Gastroesophageal sphincter (tissue), 4 donors: ENCODE measurements around the gene SF1. TPM values are rescaled to one million over a fixed set of nuclear protein-coding genes. Genes with fewer than 3 reads are reported as not detected.
A peak's percentile ranks its signal among the peaks of the same experiment; 100 is the strongest.

Source experiments
- ATAC-seq: fragments of 150-250 bp; one replicate; pipeline ENCODE4 v1.9.1; 2016; ENCODE audit warnings: mild to moderate bottlenecking, moderate library complexity
- H3K27ac ChIP-seq, 4 donors: fragments of 200-600 bp; sonication (generic) in 3 of 4; 1 replicate in 3 of 4; 2 replicates in 1 of 4; pipeline ENCODE4 v1.5.1; 2016 to 2019
- H3K27me3 ChIP-seq: fragments of 200-600 bp; sonication (generic); one replicate; pipeline ENCODE4 v1.5.1; 2019
- H3K36me3 ChIP-seq, 2 donors: fragments of 200-600 bp; sonication (generic); one replicate each; pipeline ENCODE4 v1.5.1; 2019; ENCODE audit warnings: control low read depth in 1 of 2
- H3K4me1 ChIP-seq, 3 donors: fragments of 200-600 bp; sonication (generic); 1 replicate in 2 of 3; 2 replicates in 1 of 3; pipeline ENCODE4 v1.5.1; 2016 to 2019; ENCODE audit warnings: control low read depth in 2 of 3
- H3K4me3 ChIP-seq, 2 donors: fragments of 200-600 bp; sonication (generic); one replicate each; pipeline ENCODE4 v1.5.1; 2019; ENCODE audit warnings: mild to moderate bottlenecking in 1 of 2, moderate library complexity in 1 of 2
- H3K9me3 ChIP-seq, 3 donors: fragments of 200-600 bp; sonication (generic); one replicate each; pipeline ENCODE4 v1.5.1; 2017 to 2019; ENCODE audit warnings: control low read depth in 2 of 3
- EP300 ChIP-seq: sonication (generic); formaldehyde crosslinking; IDR thresholded peaks from one replicate; pipeline ENCODE4 v1.6.1; 2017; ENCODE audit warnings: antibody characterized with exemption, mild to moderate bottlenecking
- POLR2A ChIP-seq, 2 donors: fragments of 450-650 bp; IDR thresholded peaks; one replicate each; pipeline ENCODE4 v1.6.1; 2017; ENCODE audit warnings: antibody characterized with exemption in 2 of 2, mild to moderate bottlenecking in 2 of 2, moderate library complexity in 1 of 2
- POLR2AphosphoS5 ChIP-seq: sonication (generic); formaldehyde crosslinking; IDR thresholded peaks from one replicate; pipeline ENCODE4 v1.6.1; 2017; ENCODE audit warnings: antibody characterized with exemption
- WGBS, 2 donors: methylation state at CpG; one replicate each; pipeline ENCODE4 v1.1.5; 2018; ENCODE audit warnings: low coverage in 1 of 2; 5-methylcytosine and 5-hydroxymethylcytosine counted together
- total RNA-seq, 4 donors: library from RNA; depleted of rRNA; stranded (reverse); fragments of >200 nt; gene quantifications; one replicate each; pipeline ENCODE4 v1.1.0, GENCODE V29; 2016
- TF ChIP-seq, protein P1 (sequence below), 4 experiments: fragments of 200-600 bp in 2 of 4; fragments of 450-650 bp in 2 of 4; sonication (generic) in 1 of 4; IDR thresholded peaks; one replicate each; pipeline ENCODE4 v1.5.1; 2017 to 2019; ENCODE audit warnings: antibody characterized with exemption in 4 of 4, mild to moderate bottlenecking in 2 of 4, moderate library complexity in 2 of 4

Gene SF1
- total RNA-seq = 100 to 1,000 TPM; 187 to 314 (median 253) TPM

DNA sequence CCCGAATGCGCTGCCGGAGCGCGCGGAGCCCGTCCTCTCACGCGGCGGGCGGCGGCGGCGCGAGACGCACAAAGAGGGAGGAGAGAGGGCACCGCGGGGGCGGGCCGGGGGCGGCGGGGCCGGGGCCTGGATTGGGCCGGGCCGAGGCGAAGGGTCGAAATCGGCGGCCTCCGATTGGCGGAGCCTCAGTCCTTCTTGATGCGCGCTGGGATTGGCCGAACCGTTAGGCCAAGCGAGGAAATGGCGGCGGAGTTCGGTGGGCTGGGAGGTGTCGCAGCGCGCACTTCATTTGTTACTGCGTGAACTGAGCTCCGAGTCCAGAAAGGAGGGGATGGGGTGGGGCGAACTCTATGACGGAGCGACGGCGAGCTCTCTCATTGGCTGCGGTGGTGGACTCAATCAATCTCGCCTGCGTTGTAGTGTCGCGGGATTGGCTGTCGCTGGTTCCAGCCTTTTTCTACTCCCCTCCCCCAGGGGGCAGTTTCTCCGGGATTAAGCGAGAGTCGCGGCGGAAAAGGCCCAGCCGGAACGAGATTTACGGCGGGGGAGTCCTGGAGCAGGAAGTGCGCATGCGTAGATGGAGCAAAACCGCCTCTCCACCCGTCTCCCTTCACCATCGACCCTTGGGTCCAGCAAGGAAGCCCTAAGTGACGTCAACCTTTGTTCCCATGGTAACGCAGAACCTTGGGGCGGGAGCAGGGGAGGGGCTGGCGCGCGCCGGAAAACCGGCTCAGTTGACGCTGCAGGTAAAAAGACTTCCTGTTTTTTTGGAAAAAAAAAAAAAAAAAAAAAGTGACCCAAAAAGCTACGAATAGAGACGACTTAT lies at the start of gene SF1:
Gene SF1, minus strand, starts transcription at position 70 of the 826 bp plus-strand sequence. CDS start 150 bp downstream, outside the sequence.
- TF ChIP-seq POLR2A (IDR thresholded peaks at IDR 0.05) (peak; percentile 88), POLR2AphosphoS5 (peak; percentile 96), EP300 (no peak)
- TF ChIP-seq, protein P1, sequence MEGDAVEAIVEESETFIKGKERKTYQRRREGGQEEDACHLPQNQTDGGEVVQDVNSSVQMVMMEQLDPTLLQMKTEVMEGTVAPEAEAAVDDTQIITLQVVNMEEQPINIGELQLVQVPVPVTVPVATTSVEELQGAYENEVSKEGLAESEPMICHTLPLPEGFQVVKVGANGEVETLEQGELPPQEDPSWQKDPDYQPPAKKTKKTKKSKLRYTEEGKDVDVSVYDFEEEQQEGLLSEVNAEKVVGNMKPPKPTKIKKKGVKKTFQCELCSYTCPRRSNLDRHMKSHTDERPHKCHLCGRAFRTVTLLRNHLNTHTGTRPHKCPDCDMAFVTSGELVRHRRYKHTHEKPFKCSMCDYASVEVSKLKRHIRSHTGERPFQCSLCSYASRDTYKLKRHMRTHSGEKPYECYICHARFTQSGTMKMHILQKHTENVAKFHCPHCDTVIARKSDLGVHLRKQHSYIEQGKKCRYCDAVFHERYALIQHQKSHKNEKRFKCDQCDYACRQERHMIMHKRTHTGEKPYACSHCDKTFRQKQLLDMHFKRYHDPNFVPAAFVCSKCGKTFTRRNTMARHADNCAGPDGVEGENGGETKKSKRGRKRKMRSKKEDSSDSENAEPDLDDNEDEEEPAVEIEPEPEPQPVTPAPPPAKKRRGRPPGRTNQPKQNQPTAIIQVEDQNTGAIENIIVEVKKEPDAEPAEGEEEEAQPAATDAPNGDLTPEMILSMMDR (IDR thresholded peaks at IDR 0.05) = peak in 2 of 4 experiments; percentile 3 to 29
- Histone ChIP-seq H3K4me3 (peak within 1 kb of the TSS; percentile 77 to 87), H3K36me3 (peaks cover 1 to 35% of the 10 kb centered on the region in 2 donors), H3K9me3 (no peaks in the 10 kb centered on the region), H3K27ac (peak within 1 kb of the TSS; percentile 97 to 100 (median 100)), H3K27me3 (no peaks in the 10 kb centered on the region), H3K4me1 (peaks cover 19 to 44% (median 25%) of the 10 kb centered on the region in 3 donors)
- WGBS, 2 donors = 0% methylated on average over 8 to 23 of the region's 80 CpGs
- ATAC-seq = peak; percentile 95

DNA sequence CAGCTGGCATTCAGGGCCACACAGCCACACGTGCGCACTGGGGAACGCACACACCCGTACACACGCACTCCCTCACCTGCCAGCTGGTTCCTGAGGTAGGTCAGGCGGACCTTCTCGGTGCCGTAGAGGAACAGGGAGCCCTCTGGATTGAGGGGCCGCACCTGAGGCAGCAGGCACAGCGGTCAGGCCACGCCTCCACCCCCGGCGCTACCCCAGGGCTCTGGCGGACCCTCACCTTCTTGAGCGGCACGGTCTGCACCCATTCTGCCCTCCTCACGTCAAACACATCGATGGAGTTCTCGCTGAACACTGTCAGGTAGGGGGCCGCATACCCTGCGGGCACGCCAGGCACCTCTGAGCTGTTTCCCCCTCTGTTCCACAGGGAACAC lies 49.1 kb upstream of the SF1 start:
- TF ChIP-seq POLR2A (IDR thresholded peaks at IDR 0.05) (no peak), EP300 (no peak), POLR2AphosphoS5 (no peak)
- Histone ChIP-seq H3K36me3 (no peaks in the 10 kb centered on the region), H3K9me3 (no peaks in the 10 kb centered on the region), H3K27ac (no peak overlapping the region), H3K4me1 (no peaks in the 10 kb centered on the region), H3K4me3 (no peak overlapping the region), H3K27me3 (peaks cover 9% of the 10 kb centered on the region)
- 60% methylated on average over 1 of the region's 22 CpGs; no CpG with 5 or more reads in 1 of the 2 donors for WGBS, 2 donors
- ATAC-seq = no peak

GRCh38 chr11:64826578-64827450 lies 48.5 kb upstream of the SF1 start:
- no peak for ATAC-seq
- 92% methylated on average over 19 of the region's 52 CpGs; no CpG with 5 or more reads in 1 of the 2 donors for WGBS, 2 donors

DNA sequence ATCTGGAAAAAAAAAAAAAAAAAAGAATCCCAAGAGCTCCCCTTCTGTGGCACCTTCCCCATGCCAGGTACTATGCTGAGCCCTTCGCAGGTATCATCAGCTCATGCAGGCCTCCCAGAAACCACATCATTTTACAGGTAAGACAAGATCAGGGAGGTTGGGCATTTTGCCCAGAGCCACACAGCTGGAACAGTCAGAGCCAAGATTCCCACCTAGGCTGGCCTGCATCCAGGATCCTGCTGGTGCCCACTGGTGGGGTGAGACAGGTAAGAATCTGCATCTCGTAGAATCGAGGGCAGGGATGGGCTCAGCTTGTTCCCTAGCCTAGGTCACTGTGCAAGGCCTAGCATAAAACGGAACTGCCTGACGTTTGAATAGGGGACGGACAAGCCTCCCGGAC lies 47.7 kb upstream of the SF1 start:
- H3K4me1 ChIP-seq = no peaks in the 10 kb centered on the region
- no peak overlapping the region for H3K4me3 ChIP-seq
- peaks cover 9% of the 10 kb centered on the region for H3K27me3 ChIP-seq
- TF ChIP-seq EP300 (no peak), POLR2AphosphoS5 (no peak), POLR2A (IDR thresholded peaks at IDR 0.05) (no peak)
- TF ChIP-seq, protein P1 (IDR thresholded peaks at IDR 0.05) = no peak
- ATAC-seq = no peak
- H3K36me3 ChIP-seq = no peaks in the 10 kb centered on the region
- 80 to 100% methylated on average over 1 to 4 of the region's 7 CpGs for WGBS, 2 donors
- H3K27ac ChIP-seq = no peak overlapping the region
- no peaks in the 10 kb centered on the region for H3K9me3 ChIP-seq

More at GRCh38 chr11:64826578-64827450, 48.5 kb upstream of the SF1 start:
- H3K27me3 ChIP-seq = peaks cover 9% of the 10 kb centered on the region
- no peak overlapping the region for H3K27ac ChIP-seq
- no peaks in the 10 kb centered on the region for H3K36me3 ChIP-seq
- no peaks in the 10 kb centered on the region for H3K9me3 ChIP-seq
- TF ChIP-seq EP300 = no peak
- no peak for TF ChIP-seq POLR2A (IDR thresholded peaks at IDR 0.05)
- TF ChIP-seq, protein P1 (IDR thresholded peaks at IDR 0.05) = no peak
- TF ChIP-seq POLR2AphosphoS5 = no peak
- no peaks in the 10 kb centered on the region for H3K4me1 ChIP-seq
- no peak overlapping the region for H3K4me3 ChIP-seq

DNA sequence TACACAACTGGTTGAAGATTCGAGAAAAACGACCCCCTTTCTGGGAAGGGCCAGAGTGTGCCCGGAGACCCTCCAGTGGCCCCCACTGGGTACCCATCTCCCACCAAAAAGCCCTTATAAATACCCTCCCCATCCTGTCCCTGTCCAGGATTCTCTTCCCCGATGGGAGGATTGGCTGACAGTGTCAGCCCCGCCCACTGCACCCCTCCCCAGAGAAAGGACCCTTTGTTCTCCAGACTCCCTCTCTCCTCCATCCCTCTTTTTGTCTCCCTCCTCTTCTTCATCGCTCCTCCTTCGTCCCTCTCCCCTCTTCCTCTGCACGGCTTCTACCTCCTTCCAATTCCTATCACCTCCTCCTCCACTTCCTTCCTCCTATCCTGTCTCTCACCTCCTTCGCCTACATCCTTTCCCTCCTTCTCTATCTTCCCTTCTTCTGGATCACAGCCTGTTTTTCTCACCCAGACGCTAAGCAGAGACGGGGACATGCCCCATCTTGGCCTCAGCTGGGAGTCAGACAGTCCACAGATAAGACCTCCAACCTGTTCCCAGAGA lies 45.3 kb upstream of the SF1 start:
- TF ChIP-seq POLR2AphosphoS5 (no peak), EP300 (no peak)
- Histone ChIP-seq H3K27ac (no peak overlapping the region), H3K36me3 (no peaks in the 10 kb centered on the region), H3K27me3 (peaks cover 9% of the 10 kb centered on the region), H3K4me3 (no peak overlapping the region), H3K9me3 (no peaks in the 10 kb centered on the region), H3K4me1 (no peaks in the 10 kb centered on the region)
- ATAC-seq = no peak
- WGBS, 2 donors = 52 to 56% methylated on average over 7 to 11 of the region's 11 CpGs
